Adrenal gland (tissue), 5 donors: ENCODE data around the gene FXYD4.

ENCODE experiments used
- POLR2A ChIP-seq, 2 donors: fragments of 450-650 bp; IDR thresholded peaks; one replicate each; pipeline ENCODE4 v1.6.1; 2017; ENCODE audit warnings: antibody characterized with exemption in 2 of 2, mild to moderate bottlenecking in 2 of 2, moderate library complexity in 1 of 2
- TF ChIP-seq, protein P1 (sequence below), 6 experiments: fragments of 450-650 bp in 4 of 6; fragments of 200-600 bp in 2 of 6; sonication (generic) in 1 of 6; IDR thresholded peaks; 1 replicate in 5 of 6; 2 replicates in 1 of 6; pipeline versions ENCODE4 v1.5.1 to v1.8.0; 2016 to 2021; ENCODE audit warnings: antibody characterized with exemption in 6 of 6, mild to moderate bottlenecking in 2 of 6, moderate library complexity in 1 of 6
- donor health status: DM: no; HTN: no; CAD: no.

DNA sequence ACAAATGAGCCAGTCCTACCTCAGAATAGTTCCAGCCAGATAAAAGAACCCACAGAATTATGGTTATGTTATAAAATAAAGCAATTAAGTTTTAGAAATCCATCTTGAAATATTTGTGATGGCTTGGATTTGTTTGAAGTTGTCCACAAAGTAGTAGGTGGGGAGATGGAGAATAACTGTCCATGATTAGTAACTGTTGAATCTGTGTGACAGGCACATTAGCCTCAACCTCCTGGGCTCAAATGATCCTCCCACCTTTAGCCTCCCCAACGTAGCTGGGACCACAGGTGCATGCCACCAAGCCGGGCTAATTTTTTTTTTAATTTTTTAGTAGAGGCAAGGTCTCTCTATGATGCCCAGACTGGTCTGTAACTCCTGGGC is 27.5 kb downstream of the FXYD4 start:
- TF ChIP-seq, protein P1, sequence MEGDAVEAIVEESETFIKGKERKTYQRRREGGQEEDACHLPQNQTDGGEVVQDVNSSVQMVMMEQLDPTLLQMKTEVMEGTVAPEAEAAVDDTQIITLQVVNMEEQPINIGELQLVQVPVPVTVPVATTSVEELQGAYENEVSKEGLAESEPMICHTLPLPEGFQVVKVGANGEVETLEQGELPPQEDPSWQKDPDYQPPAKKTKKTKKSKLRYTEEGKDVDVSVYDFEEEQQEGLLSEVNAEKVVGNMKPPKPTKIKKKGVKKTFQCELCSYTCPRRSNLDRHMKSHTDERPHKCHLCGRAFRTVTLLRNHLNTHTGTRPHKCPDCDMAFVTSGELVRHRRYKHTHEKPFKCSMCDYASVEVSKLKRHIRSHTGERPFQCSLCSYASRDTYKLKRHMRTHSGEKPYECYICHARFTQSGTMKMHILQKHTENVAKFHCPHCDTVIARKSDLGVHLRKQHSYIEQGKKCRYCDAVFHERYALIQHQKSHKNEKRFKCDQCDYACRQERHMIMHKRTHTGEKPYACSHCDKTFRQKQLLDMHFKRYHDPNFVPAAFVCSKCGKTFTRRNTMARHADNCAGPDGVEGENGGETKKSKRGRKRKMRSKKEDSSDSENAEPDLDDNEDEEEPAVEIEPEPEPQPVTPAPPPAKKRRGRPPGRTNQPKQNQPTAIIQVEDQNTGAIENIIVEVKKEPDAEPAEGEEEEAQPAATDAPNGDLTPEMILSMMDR (IDR thresholded peaks at IDR 0.05) = no peak
- no peak for TF ChIP-seq POLR2A (IDR thresholded peaks at IDR 0.05)
